NCI-H226 (cell line): ENCODE measurements around the gene DTNB.
"Not testable (repeated sequence)": the region's sequence is repeated elsewhere in the genome, so short reads cannot be mapped to it uniquely, and the experiment has no call there.

Experiments
- DNase-seq: peaks from one replicate; pipeline ENCODE4 v3.0.0-alpha.2; 2015

Gene DTNB

DNA sequence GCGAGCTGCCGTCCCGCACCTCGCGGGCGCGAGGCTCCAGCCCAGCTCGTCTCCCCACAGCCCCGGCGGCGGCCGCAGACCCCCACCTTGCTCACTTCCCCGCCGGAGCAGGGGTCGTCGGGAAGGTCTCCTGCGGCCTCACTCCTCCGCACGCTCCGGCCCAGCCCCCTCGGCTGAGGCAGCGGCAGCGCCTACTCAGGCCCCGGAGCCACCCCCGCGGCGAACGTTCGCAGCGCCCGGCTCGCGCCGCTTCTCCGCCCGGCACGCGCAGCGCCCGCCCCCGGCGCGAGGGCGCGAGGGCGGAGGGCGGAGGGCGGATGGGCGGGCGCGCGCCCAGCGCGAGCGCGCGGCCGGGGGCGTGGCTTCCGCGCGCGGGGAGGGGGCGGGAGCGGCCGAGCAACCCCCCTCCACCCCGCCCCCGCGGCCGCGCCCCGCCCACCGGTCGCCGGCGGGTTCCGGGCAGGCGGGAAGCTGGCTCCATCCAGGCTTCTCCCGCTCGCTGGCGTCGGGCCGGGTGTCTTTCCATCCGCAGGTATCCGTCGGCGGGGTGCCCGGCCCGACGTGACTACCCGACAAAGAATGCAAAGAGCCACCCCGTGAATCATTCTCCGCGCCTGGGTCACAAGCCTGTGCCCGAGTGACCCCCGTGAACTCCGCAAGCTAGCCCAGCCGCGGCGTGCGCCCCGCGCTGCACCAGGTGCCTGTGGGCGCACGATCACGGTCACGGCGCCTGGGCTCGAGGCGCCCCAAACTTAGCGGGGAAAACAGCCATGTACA is at the start of gene DTNB:
TSS of gene DTNB (minus strand) at position 278 of the 777 bp plus-strand sequence. CDS start 20,917 bp downstream, outside the sequence.
- peak; percentile 75 for DNase-seq

GRCh38 chr2:25722224-25722623 is 48.8 kb upstream of the DTNB start:
- no peak for DNase-seq

DNA sequence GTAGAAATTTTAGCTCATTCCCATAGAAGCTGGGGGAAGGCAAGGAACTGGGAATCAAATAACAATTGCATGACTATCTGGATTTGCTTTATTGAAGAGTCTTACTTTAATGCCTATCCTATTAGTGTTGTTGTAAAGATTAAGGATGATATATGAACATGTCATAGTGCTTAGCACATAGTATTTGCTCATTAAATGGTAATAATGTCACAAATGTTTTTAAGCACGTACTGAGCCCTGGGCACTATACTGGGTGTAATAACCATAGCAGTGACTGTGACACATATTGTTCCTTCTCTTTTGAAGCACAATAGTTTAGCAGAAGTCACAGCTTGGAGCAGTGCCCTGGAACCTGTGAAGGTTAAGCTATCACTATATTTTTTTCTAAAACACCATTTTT is 47.2 kb upstream of the DTNB start:
- DNase-seq = no peak

DNA sequence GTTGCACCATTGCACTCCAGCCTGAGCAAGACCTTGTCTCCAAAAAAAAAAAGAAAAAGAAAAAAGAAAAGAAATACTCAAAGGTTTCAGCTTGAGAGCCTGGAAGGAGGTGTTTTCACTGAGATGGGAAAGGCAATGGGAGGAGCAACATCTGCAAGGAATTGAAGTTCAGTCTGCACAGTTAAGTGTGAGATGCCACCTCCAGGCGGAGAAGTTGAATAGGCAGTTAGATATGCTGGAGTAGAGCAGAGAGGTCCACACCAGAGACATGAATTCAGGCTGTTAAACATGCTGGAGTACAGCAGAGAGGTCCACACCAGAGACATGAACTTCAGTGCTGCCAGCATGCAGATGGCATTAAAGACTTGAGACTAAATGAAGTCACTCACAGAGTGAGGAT is 41.4 kb upstream of the DTNB start:
- DNase-seq = peak; percentile 18

GRCh38 chr2:25712455-25712854 is 39.1 kb upstream of the DTNB start:
- DNase-seq = no peak

GRCh38 chr2:25711675-25712354 is 38.4 kb upstream of the DTNB start:
- no peak for DNase-seq

GRCh38 chr2:25710750-25711149 is 37.4 kb upstream of the DTNB start:
- no peak for DNase-seq

GRCh38 chr2:25709349-25709748 is 36.0 kb upstream of the DTNB start:
- no peak for DNase-seq

GRCh38 chr2:25707927-25708590 is 34.7 kb upstream of the DTNB start:
- no peak for DNase-seq

DNA sequence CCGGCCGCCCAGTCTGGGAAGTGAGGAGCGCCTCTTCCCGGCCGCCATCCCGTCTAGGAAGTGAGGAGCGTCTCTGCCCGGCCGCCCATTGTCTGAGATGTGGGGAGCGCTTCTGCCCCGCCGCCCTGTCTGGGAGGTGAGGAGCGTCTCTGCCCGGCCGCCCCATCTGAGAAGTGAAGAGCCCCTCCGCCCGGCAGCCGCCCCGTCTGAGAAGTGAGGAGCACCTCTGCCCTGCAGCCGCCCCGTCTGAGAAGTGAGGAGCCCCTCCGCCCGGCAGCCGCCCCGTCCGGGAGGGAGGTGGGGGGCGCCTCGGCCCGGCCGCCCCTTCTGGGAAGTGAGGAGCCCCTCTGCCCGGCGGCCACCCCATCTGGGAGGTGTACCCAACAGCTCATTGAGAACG is 32.2 kb upstream of the DTNB start:
- DNase-seq = not testable (repeated sequence)

- DNase-seq = no peak
Measured at GRCh38 chr2:25701801-25702200, 28.4 kb upstream of the DTNB start.

DNA sequence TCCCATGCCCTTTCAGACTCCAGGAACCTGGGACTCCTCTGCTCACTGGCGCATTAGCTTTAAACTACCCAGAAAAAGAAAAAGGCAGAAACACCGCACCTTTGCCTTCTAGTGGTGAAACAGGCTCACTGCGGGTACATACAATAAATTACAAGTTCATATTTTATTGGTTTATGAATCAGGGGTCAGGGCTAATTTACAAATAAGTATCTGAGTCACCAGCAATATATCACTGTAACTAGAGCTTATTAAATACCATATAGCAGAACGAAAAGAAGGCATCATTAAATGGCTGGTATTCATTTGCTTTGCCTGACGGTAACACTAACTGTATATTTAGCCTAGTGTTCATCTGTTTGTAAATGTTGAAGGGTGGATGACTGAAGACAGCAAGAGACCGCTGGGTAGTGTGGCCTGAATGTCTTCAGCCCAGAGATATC is 26.9 kb upstream of the DTNB start:
- DNase-seq = peak; percentile 16

- no peak for DNase-seq
Measured at GRCh38 chr2:25699216-25699615, 25.8 kb upstream of the DTNB start.

DNA sequence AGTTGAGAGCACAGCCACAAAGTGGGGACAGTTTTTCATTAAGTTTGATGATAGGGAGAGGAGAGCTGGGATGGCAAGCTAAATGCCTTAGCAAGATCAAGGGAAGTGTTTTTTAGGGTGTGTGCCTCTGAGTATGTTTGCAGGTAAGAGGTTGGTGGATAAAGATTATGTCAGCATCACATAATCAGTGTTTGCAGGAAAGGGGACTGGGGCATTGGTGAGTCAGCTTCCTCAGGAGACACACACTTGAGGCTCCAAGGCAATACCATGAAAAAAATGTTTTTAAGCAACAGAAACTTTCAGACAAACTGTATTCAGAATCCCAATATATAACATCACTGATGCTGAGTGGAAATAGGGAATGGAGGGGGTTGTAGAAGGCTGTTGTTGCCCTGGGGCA is 25.4 kb upstream of the DTNB start:
- peak; percentile 33 for DNase-seq

DNA sequence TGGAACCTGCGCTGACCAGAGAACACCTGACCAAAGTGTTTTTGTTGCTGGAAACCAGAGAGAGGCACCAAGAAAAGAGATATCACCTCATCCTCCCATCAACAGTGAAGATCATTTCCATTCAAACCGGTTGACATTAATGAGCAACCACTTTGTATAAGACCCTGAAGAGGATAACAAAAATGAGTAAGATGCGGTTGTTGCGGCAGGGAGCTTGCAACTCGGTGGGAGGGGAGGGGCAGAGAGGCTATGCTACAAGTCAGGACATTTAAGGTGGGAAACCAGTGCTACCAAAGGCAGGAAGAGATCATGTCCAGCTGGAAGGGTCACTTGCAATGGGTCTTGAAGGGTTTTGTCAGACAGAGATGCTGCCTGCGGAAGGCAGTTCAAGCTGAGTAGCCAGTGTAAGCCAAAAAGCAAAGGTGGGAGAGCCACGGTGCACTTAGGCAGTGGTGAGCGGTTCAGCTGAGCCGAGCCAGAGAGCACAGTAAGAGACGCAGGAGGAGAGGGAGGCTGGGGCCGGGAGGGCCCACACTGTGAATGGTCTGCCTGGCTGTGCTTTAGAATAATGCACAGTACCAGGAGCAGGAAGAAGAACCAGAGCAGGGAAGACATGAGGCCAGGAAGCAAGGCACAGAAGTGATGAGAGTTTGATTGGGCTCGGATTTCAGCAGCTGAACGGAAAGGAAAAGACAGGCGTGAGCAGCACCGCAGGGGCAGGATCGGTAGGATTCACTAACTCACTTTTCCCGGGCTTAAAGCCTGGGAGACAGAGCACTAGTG is 24.4 kb upstream of the DTNB start:
- DNase-seq = no peak

DNA sequence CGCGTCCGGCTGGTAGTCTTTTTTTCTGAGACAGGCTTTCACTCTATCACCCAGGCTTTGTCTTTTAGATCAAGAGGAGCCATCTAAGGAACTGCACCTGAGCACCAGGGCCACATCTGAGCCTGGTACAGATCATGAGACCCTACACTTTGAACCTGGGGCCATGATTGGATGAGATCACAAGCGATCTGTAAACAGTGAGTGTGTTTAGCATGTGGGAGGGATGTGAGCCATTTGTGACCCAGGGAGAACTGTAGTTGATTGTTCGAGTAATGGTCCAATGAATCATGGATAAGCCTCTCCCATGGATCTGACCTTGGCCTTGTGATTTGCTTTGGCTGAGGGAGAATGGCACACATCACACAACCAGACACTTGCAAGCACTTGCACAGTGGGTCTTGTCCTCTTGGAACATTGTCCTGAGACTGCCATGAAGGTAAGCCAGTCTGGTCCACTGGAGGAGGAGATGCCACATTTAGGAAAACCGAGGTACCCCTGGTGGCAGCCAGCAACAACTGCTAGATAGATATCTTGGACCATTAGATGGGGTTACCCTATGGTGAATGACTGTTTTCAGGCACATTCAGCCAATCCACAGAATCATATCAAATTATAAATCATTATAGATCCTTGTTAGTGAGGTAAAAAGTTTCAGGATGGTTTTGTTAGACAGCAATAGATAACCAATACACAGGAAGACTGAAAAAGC is 19.5 kb upstream of the DTNB start:
- no peak for DNase-seq

DNA sequence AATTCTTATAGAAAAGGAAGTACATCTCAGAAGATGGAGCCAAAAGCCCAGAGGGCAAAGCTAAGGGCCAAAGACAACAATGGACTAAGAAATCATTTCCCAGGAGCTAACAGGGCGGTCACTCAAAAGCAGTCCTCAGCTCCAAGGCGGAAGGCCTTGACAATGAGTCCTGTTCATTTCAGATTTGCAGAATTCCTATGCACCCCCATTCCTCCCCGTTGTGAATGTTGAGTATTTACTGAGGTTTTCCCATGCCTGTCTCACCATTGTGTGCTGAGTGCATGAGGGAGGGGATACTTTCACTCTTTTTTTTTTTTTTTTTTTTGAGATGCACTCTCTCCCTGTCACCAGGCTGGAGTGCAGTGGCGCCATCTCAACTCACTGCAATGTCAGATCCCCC is 18.8 kb upstream of the DTNB start:
- DNase-seq = no peak

DNA sequence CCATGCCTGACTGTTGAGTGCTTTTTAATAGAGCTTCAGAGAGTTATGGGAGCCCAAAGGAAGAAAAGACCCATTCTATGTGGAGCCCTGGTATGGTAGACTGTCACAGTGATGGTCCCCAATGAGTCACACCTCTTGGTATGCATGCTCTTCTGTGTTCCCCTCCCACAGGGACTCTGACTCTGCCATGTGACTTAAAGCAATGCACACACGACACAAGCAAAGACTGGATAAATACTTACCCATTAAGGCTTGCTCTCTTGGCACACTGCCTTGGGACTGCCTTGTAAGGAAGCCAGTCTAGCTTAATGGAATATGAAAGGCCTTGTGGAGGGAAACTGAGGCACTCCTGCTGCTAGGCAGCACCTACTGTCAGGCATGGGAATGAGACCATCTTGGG is 16.7 kb upstream of the DTNB start:
- DNase-seq = no peak

GRCh38 chr2:25688236-25688635 is 14.9 kb upstream of the DTNB start:
- no peak for DNase-seq

GRCh38 chr2:25685741-25686140 is 12.4 kb upstream of the DTNB start:
- no peak for DNase-seq

- no peak for DNase-seq
Measured at GRCh38 chr2:25684577-25685473, 11.4 kb upstream of the DTNB start.
